Cardiac muscle cell (in vitro differentiated cells and primary cell): ENCODE results near the gene RHOT2. TPM values are rescaled to one million over a fixed set of nuclear protein-coding genes. Genes with fewer than 3 reads are reported as not detected.

ENCODE experiments used
- DNase-seq, 2 donors: peaks; one replicate each; pipeline versions ENCODE4 v3.0.0 to v3.0.0-alpha.2; 2010 to 2017; ENCODE audit warnings: low read depth in 1 of 2, low spot score in 1 of 2
- H3K27ac ChIP-seq: fragments of 200-600 bp; sonication (generic); 2 replicates; pipeline ENCODE4 v1.5.1; 2016
- H3K27me3 ChIP-seq: fragments of 200-600 bp; sonication (generic); 2 replicates; pipeline ENCODE4 v1.6.0; 2016; ENCODE audit warnings: control low read depth
- H3K36me3 ChIP-seq: fragments of 200-600 bp; sonication (generic); 2 replicates; pipeline ENCODE4 v1.5.1; 2016; ENCODE audit warnings: control low read depth
- H3K4me1 ChIP-seq: fragments of 200-600 bp; sonication (generic); 2 replicates; pipeline ENCODE4 v1.8.1; 2017; ENCODE audit warnings: low read depth, mild to moderate bottlenecking, mixed run types
- H3K4me3 ChIP-seq: fragments of 200-600 bp; sonication (generic); 2 replicates; pipeline ENCODE4 v1.5.1; 2016; ENCODE audit warnings: mild to moderate bottlenecking
- H3K9me3 ChIP-seq: fragments of 200-600 bp; sonication (generic); 2 replicates; pipeline ENCODE4 v1.5.1; 2017; ENCODE audit warnings: low read depth, mild to moderate bottlenecking, control low read depth
- polyA plus RNA-seq: library from polyadenylated mRNA; unstranded; fragments of >200 nt; fragmentation: Nextera tagmentation; extraction: Ambion mirVana; gene quantifications from 2 replicates; pipeline ENCODE4 v1.2.1, GENCODE V29; 2016
- total RNA-seq: library from RNA; depleted of rRNA; stranded (reverse); fragments of >200 nt; gene quantifications from 2 replicates; pipeline ENCODE4 v1.2.3, GENCODE V29; 2016
- TF ChIP-seq, protein P1 (sequence below): IDR thresholded peaks from 2 replicates; pipeline ENCODE4 v1.5.1; 2012; ENCODE audit warnings: low read depth, mild to moderate bottlenecking, low read length

Gene RHOT2
- total and polyA plus RNA-seq, 2 experiments from 2014 or later = 294 to 305 TPM

DNA sequence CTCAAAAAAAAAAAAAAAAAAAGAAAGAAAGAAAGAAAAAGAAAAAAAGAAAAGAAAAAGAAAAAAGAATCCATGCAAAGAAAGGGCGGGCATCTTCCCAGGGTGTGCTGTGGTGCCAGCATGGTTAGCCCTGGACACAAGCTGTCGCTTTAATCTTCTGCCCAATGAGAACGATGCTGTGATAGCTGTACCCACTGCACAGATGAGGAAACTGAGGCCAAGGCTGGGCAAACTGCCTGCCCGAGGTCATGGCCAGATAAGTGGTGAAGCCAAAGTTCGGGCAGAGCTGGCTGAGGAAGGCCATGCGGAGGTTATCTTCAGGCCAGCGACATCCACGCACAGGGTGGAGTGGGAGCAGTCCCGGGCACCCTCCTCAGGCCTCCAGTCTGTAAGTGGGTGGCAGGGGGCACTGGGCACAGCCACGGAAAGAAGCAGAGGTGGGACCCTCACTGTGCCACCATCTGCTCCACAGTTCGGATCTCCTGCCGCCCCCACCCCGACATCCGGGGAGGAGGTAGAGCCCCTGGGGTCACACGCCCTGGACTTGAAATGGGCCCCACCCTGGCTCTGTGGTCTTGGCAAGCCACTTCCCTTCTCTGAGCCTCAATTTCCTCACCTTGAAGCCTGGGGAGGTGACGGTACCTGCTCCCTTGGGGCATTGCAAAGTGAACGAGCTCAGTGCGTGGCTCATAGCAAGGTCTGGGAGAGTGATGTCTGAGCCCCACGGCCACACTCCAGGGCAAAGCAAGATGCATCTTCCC lies 31.2 kb downstream of the RHOT2 start:
- no peak for DNase-seq
- no peak overlapping the region for H3K4me3 ChIP-seq
- no peaks in the 10 kb centered on the region for H3K36me3 ChIP-seq
- TF ChIP-seq, protein P1, sequence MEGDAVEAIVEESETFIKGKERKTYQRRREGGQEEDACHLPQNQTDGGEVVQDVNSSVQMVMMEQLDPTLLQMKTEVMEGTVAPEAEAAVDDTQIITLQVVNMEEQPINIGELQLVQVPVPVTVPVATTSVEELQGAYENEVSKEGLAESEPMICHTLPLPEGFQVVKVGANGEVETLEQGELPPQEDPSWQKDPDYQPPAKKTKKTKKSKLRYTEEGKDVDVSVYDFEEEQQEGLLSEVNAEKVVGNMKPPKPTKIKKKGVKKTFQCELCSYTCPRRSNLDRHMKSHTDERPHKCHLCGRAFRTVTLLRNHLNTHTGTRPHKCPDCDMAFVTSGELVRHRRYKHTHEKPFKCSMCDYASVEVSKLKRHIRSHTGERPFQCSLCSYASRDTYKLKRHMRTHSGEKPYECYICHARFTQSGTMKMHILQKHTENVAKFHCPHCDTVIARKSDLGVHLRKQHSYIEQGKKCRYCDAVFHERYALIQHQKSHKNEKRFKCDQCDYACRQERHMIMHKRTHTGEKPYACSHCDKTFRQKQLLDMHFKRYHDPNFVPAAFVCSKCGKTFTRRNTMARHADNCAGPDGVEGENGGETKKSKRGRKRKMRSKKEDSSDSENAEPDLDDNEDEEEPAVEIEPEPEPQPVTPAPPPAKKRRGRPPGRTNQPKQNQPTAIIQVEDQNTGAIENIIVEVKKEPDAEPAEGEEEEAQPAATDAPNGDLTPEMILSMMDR = no peak
- peaks cover 100% of the 10 kb centered on the region for H3K27me3 ChIP-seq
- H3K27ac ChIP-seq = no peak overlapping the region
- peaks cover 3% of the 10 kb centered on the region for H3K4me1 ChIP-seq
- H3K9me3 ChIP-seq = no peaks in the 10 kb centered on the region

DNA sequence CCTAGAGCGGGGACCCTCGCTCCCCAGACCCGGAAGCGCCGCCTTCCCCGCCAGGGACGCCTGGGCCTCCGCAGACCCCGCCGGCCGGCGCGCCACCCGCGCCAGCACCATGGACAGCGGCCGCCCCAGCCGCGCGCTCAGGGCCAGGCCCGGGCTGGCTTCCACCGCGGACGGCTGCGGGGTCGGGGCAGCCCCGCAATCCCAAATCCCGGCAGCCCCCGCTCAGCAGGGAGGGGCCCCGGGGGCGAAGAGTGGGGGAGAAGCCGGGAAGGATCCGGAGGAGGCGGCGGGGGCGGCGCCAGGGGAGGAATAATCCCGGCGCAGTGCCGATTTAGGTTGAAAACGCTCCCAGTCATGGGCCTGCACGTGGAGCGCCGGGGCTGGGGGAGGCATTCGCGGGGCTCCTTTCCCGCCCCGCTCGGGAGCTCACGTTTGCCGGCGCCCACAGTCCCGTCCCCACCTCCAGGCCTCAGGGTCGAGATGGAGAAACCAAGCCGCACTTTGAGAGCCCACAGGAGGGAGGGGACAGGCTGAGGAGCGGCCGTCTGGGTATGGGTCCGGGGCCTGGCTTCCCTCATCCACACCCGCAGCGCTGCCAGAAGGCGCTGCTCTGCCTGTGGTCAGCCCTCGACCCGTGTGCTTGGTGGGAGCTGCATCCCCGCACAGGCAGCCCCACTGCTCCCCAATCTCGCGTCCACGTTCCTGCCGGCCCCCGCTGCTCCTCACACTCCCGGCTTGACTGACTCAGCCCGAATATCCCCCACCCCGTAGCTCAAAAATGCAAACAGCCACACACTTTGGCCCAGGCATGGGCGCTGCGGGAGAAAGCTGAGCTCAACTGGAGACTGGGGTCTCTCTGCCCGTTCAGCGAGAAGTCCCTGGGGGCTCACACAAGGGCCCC lies 33.0 kb downstream of the RHOT2 start:
- Histone ChIP-seq H3K4me3 (no peak overlapping the region), H3K27me3 (peaks cover 99% of the 10 kb centered on the region), H3K36me3 (no peaks in the 10 kb centered on the region), H3K4me1 (no peaks in the 10 kb centered on the region), H3K9me3 (no peaks in the 10 kb centered on the region), H3K27ac (no peak overlapping the region)
- DNase-seq = peak in 1 of 2 donors; percentile 79
- TF ChIP-seq, protein P1 = no peak

DNA sequence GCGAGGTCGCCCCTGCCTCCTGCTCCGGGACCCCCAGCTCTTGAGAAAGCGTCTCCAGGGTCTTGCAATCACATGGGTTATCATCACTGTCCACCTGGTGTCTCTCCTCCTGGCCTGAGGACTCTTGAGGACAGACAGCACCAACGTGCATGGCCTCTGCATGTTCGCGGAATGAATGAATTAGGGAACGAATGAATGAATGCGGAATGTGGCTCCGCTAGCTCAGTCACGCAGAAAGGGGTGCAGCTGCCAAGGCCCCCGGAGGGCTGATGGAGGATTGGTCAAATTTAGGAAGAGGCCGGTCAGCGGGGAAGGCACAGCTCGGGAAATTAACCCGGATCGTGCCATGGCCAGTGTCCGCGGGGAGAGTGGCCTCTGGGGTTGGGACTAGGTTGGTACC lies 34.4 kb downstream of the RHOT2 start:
- Histone ChIP-seq H3K4me1 (no peaks in the 10 kb centered on the region), H3K36me3 (no peaks in the 10 kb centered on the region), H3K27me3 (peaks cover 99% of the 10 kb centered on the region), H3K9me3 (no peaks in the 10 kb centered on the region), H3K27ac (no peak overlapping the region), H3K4me3 (no peak overlapping the region)
- DNase-seq = no peak
- TF ChIP-seq, protein P1 = no peak

DNA sequence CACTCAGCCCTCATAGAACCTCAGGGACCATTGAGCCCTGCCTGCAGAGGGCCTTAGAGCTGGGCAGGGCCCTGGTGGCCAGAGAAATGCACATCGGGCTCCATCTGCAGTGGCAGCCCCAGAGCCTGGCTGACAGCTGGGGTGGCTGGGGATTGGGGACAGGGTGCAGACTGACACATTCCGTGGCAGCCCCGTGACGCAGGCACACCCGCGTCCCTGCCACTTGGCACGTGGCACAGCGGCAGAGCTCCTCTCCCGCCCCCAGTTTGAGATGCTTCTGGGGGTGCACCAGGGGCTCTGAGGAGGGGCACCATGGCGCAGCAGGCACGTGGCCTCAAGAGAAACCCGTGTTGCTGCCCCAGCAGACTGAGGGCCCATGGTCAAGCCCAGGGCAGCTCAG lies 35.5 kb downstream of the RHOT2 start:
- TF ChIP-seq, protein P1 = no peak
- H3K27me3 ChIP-seq = peaks cover 99% of the 10 kb centered on the region
- no peak for DNase-seq
- no peak overlapping the region for H3K27ac ChIP-seq
- no peak overlapping the region for H3K4me3 ChIP-seq
- H3K4me1 ChIP-seq = no peaks in the 10 kb centered on the region
- no peaks in the 10 kb centered on the region for H3K36me3 ChIP-seq
- no peaks in the 10 kb centered on the region for H3K9me3 ChIP-seq

DNA sequence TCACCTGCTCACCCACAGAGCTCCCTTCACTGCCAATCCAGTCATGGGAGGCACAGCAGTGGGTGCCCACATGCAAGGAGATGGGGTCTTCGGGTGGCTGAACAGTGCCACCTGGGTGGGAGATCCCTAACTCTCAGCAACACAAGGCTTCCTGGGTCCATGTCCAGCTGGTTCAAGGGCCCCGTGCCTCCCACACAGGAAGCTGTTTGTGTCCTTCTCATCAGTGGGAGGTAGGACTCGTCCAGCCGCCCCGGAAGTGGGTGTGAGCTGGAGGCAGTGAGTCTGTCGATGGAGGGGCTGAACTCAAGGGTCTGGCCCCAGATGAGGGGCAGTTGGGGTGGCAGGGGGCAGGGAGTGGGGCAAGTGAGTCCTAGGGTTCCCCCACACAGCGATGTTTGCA lies 36.1 kb downstream of the RHOT2 start:
- TF ChIP-seq, protein P1 = no peak
- no peak overlapping the region for H3K4me3 ChIP-seq
- no peaks in the 10 kb centered on the region for H3K9me3 ChIP-seq
- no peaks in the 10 kb centered on the region for H3K36me3 ChIP-seq
- no peak for DNase-seq
- H3K4me1 ChIP-seq = no peaks in the 10 kb centered on the region
- H3K27me3 ChIP-seq = peaks cover 99% of the 10 kb centered on the region
- no peak overlapping the region for H3K27ac ChIP-seq
